GM10248 (cell line): ENCODE results near the gene TUSC1.
"Not testable (repeated sequence)": the region's sequence is repeated elsewhere in the genome, so short reads cannot be mapped to it uniquely, and the experiment has no call there.

ENCODE experiments used
- CTCF ChIA-PET: fragments of 300-600 bp; sonication (Branson Sonifier 250); formaldehyde crosslinking; extraction: SDS; loops from one replicate; lab custom pipeline; 2021; ENCODE audit warnings: antibody characterized with exemption; lab: Yijun Ruan, JAX
- POLR2A ChIA-PET: fragments of 350-650 bp; sonication (Branson Sonifier 250); formaldehyde crosslinking; extraction: SDS; loops from one replicate; lab custom pipeline; 2020; ENCODE audit warnings: antibody characterized with exemption; lab: Yijun Ruan, JAX
- DNase-seq: peaks from one replicate; pipeline ENCODE4 v3.0.0; 2012; ENCODE audit errors: extremely low spot score
- TF ChIP-seq, protein P1 (sequence below): IDR thresholded peaks from 2 replicates; pipeline ENCODE4 v1.5.1; 2012; ENCODE audit warnings: mild to moderate bottlenecking, low read depth; ENCODE audit errors: extremely low read depth, missing control alignments, control extremely low read depth

Gene TUSC1

GRCh38 chr9:25703701-25704357 lies 25.6 kb upstream of the TUSC1 start:
- CTCF ChIA-PET, result interaction anchor here (1.2 kb wide), 1 partner anchor 20 kb away, joined by 3 read pairs; no protein-coding TSS in a partner anchor
- TF ChIP-seq, protein P1, sequence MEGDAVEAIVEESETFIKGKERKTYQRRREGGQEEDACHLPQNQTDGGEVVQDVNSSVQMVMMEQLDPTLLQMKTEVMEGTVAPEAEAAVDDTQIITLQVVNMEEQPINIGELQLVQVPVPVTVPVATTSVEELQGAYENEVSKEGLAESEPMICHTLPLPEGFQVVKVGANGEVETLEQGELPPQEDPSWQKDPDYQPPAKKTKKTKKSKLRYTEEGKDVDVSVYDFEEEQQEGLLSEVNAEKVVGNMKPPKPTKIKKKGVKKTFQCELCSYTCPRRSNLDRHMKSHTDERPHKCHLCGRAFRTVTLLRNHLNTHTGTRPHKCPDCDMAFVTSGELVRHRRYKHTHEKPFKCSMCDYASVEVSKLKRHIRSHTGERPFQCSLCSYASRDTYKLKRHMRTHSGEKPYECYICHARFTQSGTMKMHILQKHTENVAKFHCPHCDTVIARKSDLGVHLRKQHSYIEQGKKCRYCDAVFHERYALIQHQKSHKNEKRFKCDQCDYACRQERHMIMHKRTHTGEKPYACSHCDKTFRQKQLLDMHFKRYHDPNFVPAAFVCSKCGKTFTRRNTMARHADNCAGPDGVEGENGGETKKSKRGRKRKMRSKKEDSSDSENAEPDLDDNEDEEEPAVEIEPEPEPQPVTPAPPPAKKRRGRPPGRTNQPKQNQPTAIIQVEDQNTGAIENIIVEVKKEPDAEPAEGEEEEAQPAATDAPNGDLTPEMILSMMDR, result no peak
- no peak for DNase-seq
- POLR2A ChIA-PET, result no interaction called here

DNA sequence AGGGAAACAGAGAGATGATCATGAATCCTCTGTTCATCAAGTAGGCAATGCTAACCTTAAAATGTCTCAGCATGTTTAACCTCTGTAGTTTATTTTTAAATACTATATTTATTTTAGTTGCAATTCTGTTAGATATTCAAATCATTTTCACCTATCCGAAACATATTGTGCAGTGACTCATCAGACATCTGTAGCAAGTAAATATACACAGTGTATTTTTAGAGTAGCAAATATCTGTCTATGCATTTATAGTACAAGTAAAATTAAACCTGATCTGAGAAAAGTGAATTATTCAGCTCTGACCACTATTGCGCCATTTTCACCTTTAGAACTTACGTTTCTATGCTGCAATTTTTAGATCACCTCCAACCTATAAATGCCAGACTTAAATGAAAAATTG lies 24.3 kb upstream of the TUSC1 start:
- CTCF ChIA-PET, result interaction anchor here (1.2 to 1.7 kb wide), 3 partner anchors 9 to 21 kb away, joined by 3 read pairs; no protein-coding TSS in a partner anchor
- TF ChIP-seq, protein P1, result no peak
- no peak for DNase-seq
- POLR2A ChIA-PET, result no interaction called here

- CTCF ChIA-PET, DNase-seq, POLR2A ChIA-PET: not testable (repeated sequence)
Observed at GRCh38 chr9:25700899-25701298, 22.7 kb upstream of the TUSC1 start.

DNA sequence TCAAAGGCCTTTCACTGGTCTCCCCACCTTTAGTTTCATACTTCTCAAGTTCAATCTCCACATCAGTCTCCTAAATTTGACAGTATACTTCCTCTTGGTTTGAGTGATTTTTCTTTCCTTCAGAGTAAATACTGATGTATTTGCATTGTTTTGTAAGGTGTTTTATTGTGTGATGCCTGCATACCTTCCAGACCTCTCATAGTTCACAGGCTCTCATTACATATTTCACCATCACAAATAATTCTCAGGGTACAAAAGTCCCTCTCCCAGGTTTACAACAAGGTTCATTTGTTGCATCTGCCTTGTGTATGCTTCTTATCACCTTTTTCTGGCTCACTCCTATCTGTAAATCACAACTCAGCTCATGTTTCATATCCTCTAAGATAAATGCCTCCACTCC lies 22.2 kb upstream of the TUSC1 start:
- CTCF ChIA-PET, result no interaction called here
- TF ChIP-seq, protein P1, result no peak
- no peak for DNase-seq
- POLR2A ChIA-PET, result no interaction called here

DNA sequence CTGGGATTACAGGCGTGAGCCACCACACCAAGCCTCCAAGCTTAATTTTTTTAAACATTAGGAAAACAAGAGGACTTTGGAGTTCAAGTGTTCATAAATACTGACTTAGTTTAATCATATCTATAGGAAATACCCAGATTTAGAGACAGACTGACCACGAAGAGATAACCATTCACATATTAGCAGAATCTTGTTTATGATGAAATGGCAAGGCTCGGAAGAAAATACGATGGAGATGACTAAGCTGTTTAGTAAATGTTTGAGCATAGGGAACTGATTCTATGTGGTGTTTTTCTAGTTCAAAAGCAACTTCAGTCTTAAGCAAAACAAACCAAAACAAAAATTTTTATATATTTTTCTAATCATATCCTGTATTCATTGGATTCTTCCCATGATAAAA lies 13.5 kb upstream of the TUSC1 start:
- TF ChIP-seq, protein P1, result no peak
- ChIA-PET CTCF (interaction anchor here (1.1 kb wide), 1 partner anchor 11 kb away, joined by 3 read pairs; no protein-coding TSS in a partner anchor), POLR2A (no interaction called here)
- DNase-seq, result no peak

GRCh38 chr9:25684321-25684720 lies 6.1 kb upstream of the TUSC1 start:
- TF ChIP-seq, protein P1, result no peak
- CTCF ChIA-PET, result no interaction called here
- no peak for DNase-seq
- POLR2A ChIA-PET, result no interaction called here

- TF ChIP-seq, protein P1, result no peak
- ChIA-PET CTCF (no interaction called here), POLR2A (no interaction called here)
- no peak for DNase-seq
Observed at GRCh38 chr9:25681266-25681665, 3.0 kb upstream of the TUSC1 start.
